Spinal cord (tissue), 10 donors: ENCODE data around the gene HS6ST3. TPM values are rescaled to one million over a fixed set of nuclear protein-coding genes. Genes with fewer than 3 reads are reported as not detected.

Experiments used
- DNase-seq, 6 donors: peaks; one replicate each; pipeline versions ENCODE4 v3.0.0 to v3.0.0-alpha.2; 2013 to 2015; ENCODE audit warnings: low spot score in 6 of 6, low read depth in 4 of 6
- H3K27ac ChIP-seq: one replicate; pipeline ENCODE4 v1.5.1; 2013; ENCODE audit warnings: low read depth, low read length, control low read depth
- H3K27me3 ChIP-seq: one replicate; pipeline ENCODE4 v1.6.1; 2013; ENCODE audit warnings: low read length; ENCODE audit not compliant: control insufficient read depth, insufficient read depth
- H3K36me3 ChIP-seq: one replicate; pipeline ENCODE4 v1.6.1; 2013; ENCODE audit warnings: low read length; ENCODE audit not compliant: control insufficient read depth, insufficient read depth
- H3K4me1 ChIP-seq: one replicate; pipeline ENCODE4 v1.6.1; 2013; ENCODE audit warnings: low read length; ENCODE audit not compliant: control insufficient read depth, insufficient read depth
- H3K4me3 ChIP-seq: one replicate; pipeline ENCODE4 v1.5.1; 2013; ENCODE audit warnings: low read depth, low read length, control low read depth
- H3K9me3 ChIP-seq: one replicate; pipeline ENCODE4 v1.6.1; 2013; ENCODE audit warnings: low read length; ENCODE audit not compliant: control insufficient read depth, insufficient read depth
- WGBS: methylation state at CpG from one replicate; pipeline ENCODE4 v1.1.5; 2013; ENCODE audit warnings: missing lambda C conversion rate; ENCODE audit not compliant: insufficient coverage; 5-methylcytosine and 5-hydroxymethylcytosine counted together
- polyA plus RNA-seq, 2 donors: library from polyadenylated mRNA; unstranded; fragments of 120-200 nt; gene quantifications; one replicate each; pipeline ENCODE4 v1.2.1, GENCODE V29; 2013; ENCODE audit not compliant: insufficient read length in 2 of 2
- total RNA-seq, 2 donors: library from RNA; depleted of rRNA in 1 of 2; stranded (reverse); fragments of 120-200 nt in 1 of 2; fragments of >200 nt in 1 of 2; gene quantifications; one replicate each; pipeline versions ENCODE4 v1.2.3 to v1.2.4, GENCODE V29; 2013 to 2014
- donor health status: healthy.

The HS6ST3 gene
- total and polyA plus RNA-seq, 4 donors: 7.7 to 36.2 (median 23.7) TPM

GRCh38 chr13:96431044-96431581 lies 341.2 kb downstream of the HS6ST3 start:
- Histone ChIP-seq H3K4me1 (no peaks in the 10 kb centered on the region), H3K27ac (no peak overlapping the region), H3K4me3 (no peak overlapping the region), H3K27me3 (no peaks in the 10 kb centered on the region), H3K36me3 (no peaks in the 10 kb centered on the region), H3K9me3 (no peaks in the 10 kb centered on the region)
- no peak for DNase-seq
- 86% methylated on average over 1 of the region's 5 CpGs for WGBS

- WGBS: 22% methylated on average over 1 of the region's 3 CpGs
- Histone ChIP-seq H3K27ac (no peak overlapping the region), H3K36me3 (no peaks in the 10 kb centered on the region), H3K9me3 (no peaks in the 10 kb centered on the region), H3K4me3 (no peak overlapping the region), H3K4me1 (no peaks in the 10 kb centered on the region), H3K27me3 (no peaks in the 10 kb centered on the region)
- no peak for DNase-seq
Observed at GRCh38 chr13:96444676-96445075, 354.8 kb downstream of the HS6ST3 start.

GRCh38 chr13:96449920-96450319 lies 360.0 kb downstream of the HS6ST3 start:
- DNase-seq: no peak
- Histone ChIP-seq H3K9me3 (no peaks in the 10 kb centered on the region), H3K27me3 (no peaks in the 10 kb centered on the region), H3K36me3 (no peaks in the 10 kb centered on the region), H3K4me1 (no peaks in the 10 kb centered on the region), H3K4me3 (no peak overlapping the region), H3K27ac (no peak overlapping the region)
- no CpG with 5 or more reads among the region's 1 CpG for WGBS

GRCh38 chr13:96450326-96451020 lies 360.6 kb downstream of the HS6ST3 start:
- H3K27me3 ChIP-seq: no peaks in the 10 kb centered on the region
- H3K4me3 ChIP-seq: no peak overlapping the region
- no peaks in the 10 kb centered on the region for H3K9me3 ChIP-seq
- no peak overlapping the region for H3K27ac ChIP-seq
- DNase-seq: no peak
- H3K36me3 ChIP-seq: no peaks in the 10 kb centered on the region
- WGBS: no CpG with 5 or more reads among the region's 4 CpGs
- no peaks in the 10 kb centered on the region for H3K4me1 ChIP-seq

GRCh38 chr13:96454466-96454865 lies 364.6 kb downstream of the HS6ST3 start:
- no CpG with 5 or more reads among the region's 2 CpGs for WGBS
- H3K36me3 ChIP-seq: no peaks in the 10 kb centered on the region
- no peaks in the 10 kb centered on the region for H3K4me1 ChIP-seq
- H3K27ac ChIP-seq: no peak overlapping the region
- no peaks in the 10 kb centered on the region for H3K27me3 ChIP-seq
- no peak overlapping the region for H3K4me3 ChIP-seq
- no peak for DNase-seq
- H3K9me3 ChIP-seq: no peaks in the 10 kb centered on the region

- Histone ChIP-seq H3K4me3 (no peak overlapping the region), H3K27ac (no peak overlapping the region), H3K4me1 (no peaks in the 10 kb centered on the region), H3K27me3 (no peaks in the 10 kb centered on the region), H3K9me3 (no peaks in the 10 kb centered on the region), H3K36me3 (no peaks in the 10 kb centered on the region)
- WGBS: 54% methylated on average over 2 of the region's 2 CpGs
- DNase-seq: peak in 3 of 6 donors; percentile 6 to 78 (median 34)
Observed at GRCh38 chr13:96460609-96461008, 370.7 kb downstream of the HS6ST3 start.

GRCh38 chr13:96473526-96474180 lies 383.7 kb downstream of the HS6ST3 start:
- Histone ChIP-seq H3K36me3 (no peaks in the 10 kb centered on the region), H3K27ac (no peak overlapping the region), H3K4me3 (no peak overlapping the region), H3K27me3 (no peaks in the 10 kb centered on the region), H3K9me3 (no peaks in the 10 kb centered on the region), H3K4me1 (peaks cover 3% of the 10 kb centered on the region)
- WGBS: 47% methylated on average over 10 of the region's 10 CpGs
- peak in 1 of 6 donors; percentile 49 for DNase-seq

GRCh38 chr13:96474181-96474557 lies 384.3 kb downstream of the HS6ST3 start:
- 63% methylated on average over 5 of the region's 7 CpGs for WGBS

GRCh38 chr13:96475103-96475502 lies 385.2 kb downstream of the HS6ST3 start:
- no peak overlapping the region for H3K27ac ChIP-seq
- H3K36me3 ChIP-seq: no peaks in the 10 kb centered on the region
- DNase-seq: no peak
- H3K27me3 ChIP-seq: no peaks in the 10 kb centered on the region
- H3K9me3 ChIP-seq: no peaks in the 10 kb centered on the region
- no peak overlapping the region for H3K4me3 ChIP-seq
- WGBS: 100% methylated on average over 2 of the region's 4 CpGs
- H3K4me1 ChIP-seq: peaks cover 3% of the 10 kb centered on the region

More at GRCh38 chr13:96474181-96474557, 384.3 kb downstream of the HS6ST3 start:
- H3K4me1 ChIP-seq: peaks cover 3% of the 10 kb centered on the region
- H3K9me3 ChIP-seq: no peaks in the 10 kb centered on the region
- no peaks in the 10 kb centered on the region for H3K27me3 ChIP-seq
- DNase-seq: peak in 1 of 6 donors; percentile 47
- no peak overlapping the region for H3K4me3 ChIP-seq
- H3K36me3 ChIP-seq: no peaks in the 10 kb centered on the region
- no peak overlapping the region for H3K27ac ChIP-seq

- Histone ChIP-seq H3K27me3 (no peaks in the 10 kb centered on the region), H3K4me1 (no peaks in the 10 kb centered on the region), H3K27ac (no peak overlapping the region), H3K4me3 (no peak overlapping the region), H3K36me3 (no peaks in the 10 kb centered on the region), H3K9me3 (peaks cover 5% of the 10 kb centered on the region)
- DNase-seq: peak in 2 of 6 donors; percentile 20 to 30
- WGBS: 55% methylated on average over 3 of the region's 6 CpGs
Observed at GRCh38 chr13:96481482-96481881, 391.6 kb downstream of the HS6ST3 start.
